SU-DHL-6 (cell line): ENCODE data around the gene B3GALT5.

Experiments used
- EZH2phosphoT487 ChIP-seq: fragments of 200-600 bp; sonication (generic), shearing (Covaris generic); conservative IDR thresholded peaks from 2 replicates; pipeline ENCODE4 v1.6.1; 2018; ENCODE audit warnings: mild to moderate bottlenecking, antibody characterized with exemption, low read length, moderate library complexity, mixed read lengths
- TF ChIP-seq, protein P1 (sequence below): fragments of 200-600 bp; sonication (generic); IDR thresholded peaks from one replicate; pipeline ENCODE4 v1.5.1; 2017; ENCODE audit warnings: antibody characterized with exemption, mild to moderate bottlenecking, low read length, moderate library complexity; ENCODE audit not compliant: insufficient read depth, poor library complexity, severe bottlenecking

DNA sequence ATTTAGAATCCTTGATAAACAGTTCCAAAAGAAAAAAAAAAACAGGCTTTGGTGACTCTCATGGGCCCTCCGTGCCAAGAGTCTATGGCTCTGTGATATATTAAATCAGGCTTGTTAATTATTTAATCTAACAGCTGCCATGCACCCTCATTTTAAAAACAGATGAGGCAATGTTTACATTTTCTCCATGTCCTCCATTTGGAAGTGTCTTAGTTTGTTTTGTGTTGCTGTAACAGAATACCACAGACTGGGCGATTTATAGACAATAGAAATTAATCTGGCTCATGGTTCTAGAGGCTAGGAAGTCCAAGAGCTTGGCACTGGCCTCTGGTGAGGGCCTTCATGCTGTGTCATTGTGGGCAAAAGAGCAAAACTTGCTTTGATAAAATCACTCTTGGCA, 58.0 kb downstream of the B3GALT5 start:
- TF ChIP-seq, protein P1, sequence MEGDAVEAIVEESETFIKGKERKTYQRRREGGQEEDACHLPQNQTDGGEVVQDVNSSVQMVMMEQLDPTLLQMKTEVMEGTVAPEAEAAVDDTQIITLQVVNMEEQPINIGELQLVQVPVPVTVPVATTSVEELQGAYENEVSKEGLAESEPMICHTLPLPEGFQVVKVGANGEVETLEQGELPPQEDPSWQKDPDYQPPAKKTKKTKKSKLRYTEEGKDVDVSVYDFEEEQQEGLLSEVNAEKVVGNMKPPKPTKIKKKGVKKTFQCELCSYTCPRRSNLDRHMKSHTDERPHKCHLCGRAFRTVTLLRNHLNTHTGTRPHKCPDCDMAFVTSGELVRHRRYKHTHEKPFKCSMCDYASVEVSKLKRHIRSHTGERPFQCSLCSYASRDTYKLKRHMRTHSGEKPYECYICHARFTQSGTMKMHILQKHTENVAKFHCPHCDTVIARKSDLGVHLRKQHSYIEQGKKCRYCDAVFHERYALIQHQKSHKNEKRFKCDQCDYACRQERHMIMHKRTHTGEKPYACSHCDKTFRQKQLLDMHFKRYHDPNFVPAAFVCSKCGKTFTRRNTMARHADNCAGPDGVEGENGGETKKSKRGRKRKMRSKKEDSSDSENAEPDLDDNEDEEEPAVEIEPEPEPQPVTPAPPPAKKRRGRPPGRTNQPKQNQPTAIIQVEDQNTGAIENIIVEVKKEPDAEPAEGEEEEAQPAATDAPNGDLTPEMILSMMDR: no peak
- no peak for TF ChIP-seq EZH2phosphoT487
